ENCODE results near the gene ZDHHC19. TPM values are rescaled to one million over a fixed set of nuclear protein-coding genes. Genes with fewer than 3 reads are reported as not detected.

Gene ZDHHC19
- polyA plus RNA-seq, 1 donor from 2014 or later: 3.8 TPM

- Histone ChIP-seq H3K27me3 (ENCODE audit: insufficient read depth, low read depth, low read length) (no peaks in the 10 kb centered on the region), H4K20me1 (ENCODE audit: insufficient read depth) (no peaks in the 10 kb centered on the region), H3K9me3 (ENCODE audit: low read length) (no peaks in the 10 kb centered on the region), H3K4me3 (ENCODE audit: low read length) (no peak overlapping the region), H3K79me2 (replicated peaks; ENCODE audit: insufficient read depth, low read length) (no peaks in the 10 kb centered on the region), H3K9me2 (ENCODE audit: insufficient read depth, low read length) (no peaks in the 10 kb centered on the region), H3K9ac (ENCODE audit: low read length) (no peak overlapping the region), H3K27ac (ENCODE audit: low read length) (no peak overlapping the region), H3K36me3 (ENCODE audit: insufficient read depth, low read length) (peaks cover 5% of the 10 kb centered on the region), H3K4me2 (ENCODE audit: low read length) (no peak overlapping the region), H2AFZ (ENCODE audit: low read depth, low read length) (no peak overlapping the region), H3F3A (ENCODE audit: insufficient read depth, low read length, poor library complexity, severe bottlenecking) (no peaks in the 10 kb centered on the region)
- TF ChIP-seq EZH2 (IDR thresholded peaks at IDR 0.05; ENCODE audit: borderline replicate concordance, insufficient read depth, low read length, poor library complexity, severe bottlenecking) (no peak), RAD21 (conservative IDR thresholded peaks at IDR 0.05) (no peak), MXI1 (conservative IDR thresholded peaks at IDR 0.05; ENCODE audit: poor library complexity, severe bottlenecking) (no peak), TAF1 (IDR thresholded peaks at IDR 0.05; ENCODE audit: low read depth) (no peak), REST (IDR thresholded peaks at IDR 0.05; ENCODE audit: borderline replicate concordance) (no peak), EP300 (conservative IDR thresholded peaks at IDR 0.05; ENCODE audit: poor library complexity, severe bottlenecking) (no peak)
These were observed 24.4 kb upstream of the ZDHHC19 start for GRCh38 chr3:196235452-196236122.

DNA sequence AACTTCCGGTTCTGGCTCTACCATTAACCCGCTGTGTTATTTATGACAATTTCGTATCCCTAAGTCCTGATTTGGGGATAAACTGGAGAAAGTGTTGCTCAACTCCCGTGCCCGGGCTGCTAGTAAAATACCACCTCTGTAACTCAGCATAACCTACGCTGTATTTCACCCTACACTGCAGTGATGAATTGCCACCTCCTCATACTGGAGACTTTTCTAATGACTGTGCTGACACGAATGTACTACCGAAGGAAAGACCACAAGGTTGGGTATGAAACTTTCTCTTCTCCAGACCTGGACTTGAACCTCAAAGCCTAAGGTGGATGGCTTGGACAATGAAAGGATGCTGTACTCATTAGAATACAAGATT is 21.7 kb upstream of the ZDHHC19 start:
- Histone ChIP-seq H3K27ac (ENCODE audit: low read length) (no peak overlapping the region), H3K9me2 (ENCODE audit: insufficient read depth, low read length) (no peaks in the 10 kb centered on the region), H3K79me2 (replicated peaks; ENCODE audit: insufficient read depth, low read length) (no peaks in the 10 kb centered on the region), H3K4me2 (ENCODE audit: low read length) (no peak overlapping the region), H3K9ac (ENCODE audit: low read length) (no peak overlapping the region), H3K4me3 (ENCODE audit: low read length) (no peak overlapping the region), H3F3A (ENCODE audit: insufficient read depth, low read length, poor library complexity, severe bottlenecking) (no peaks in the 10 kb centered on the region), H3K36me3 (ENCODE audit: insufficient read depth, low read length) (no peaks in the 10 kb centered on the region), H3K9me3 (ENCODE audit: low read length) (no peaks in the 10 kb centered on the region), H3K27me3 (ENCODE audit: insufficient read depth, low read depth, low read length) (no peaks in the 10 kb centered on the region), H2AFZ (ENCODE audit: low read depth, low read length) (no peak overlapping the region), H4K20me1 (ENCODE audit: insufficient read depth) (no peaks in the 10 kb centered on the region)
- TF ChIP-seq REST (IDR thresholded peaks at IDR 0.05; ENCODE audit: borderline replicate concordance) (no peak), EP300 (conservative IDR thresholded peaks at IDR 0.05; ENCODE audit: poor library complexity, severe bottlenecking) (no peak), EZH2 (IDR thresholded peaks at IDR 0.05; ENCODE audit: borderline replicate concordance, insufficient read depth, low read length, poor library complexity, severe bottlenecking) (no peak), RAD21 (conservative IDR thresholded peaks at IDR 0.05) (no peak), POLR2AphosphoS5 (IDR thresholded peaks at IDR 0.05) (no peak), CTCF (IDR thresholded peaks at IDR 0.05; ENCODE audit: poor library complexity, severe bottlenecking) (no peak), TAF1 (IDR thresholded peaks at IDR 0.05; ENCODE audit: low read depth) (no peak), MXI1 (conservative IDR thresholded peaks at IDR 0.05; ENCODE audit: poor library complexity, severe bottlenecking) (no peak), SMC3 (conservative IDR thresholded peaks at IDR 0.05; ENCODE audit: poor library complexity) (no peak)
